ENCODE data around the gene RMDN2. TPM values are rescaled to one million over a fixed set of nuclear protein-coding genes. Genes with fewer than 3 reads are reported as not detected.

Gene RMDN2
- total and polyA plus RNA-seq, 10 of the 15 experiments (the other 5 are each of a cell fraction or from before 2014, with no cell fraction given): 2.6 to 12.4 (median 9.2) TPM

DNA sequence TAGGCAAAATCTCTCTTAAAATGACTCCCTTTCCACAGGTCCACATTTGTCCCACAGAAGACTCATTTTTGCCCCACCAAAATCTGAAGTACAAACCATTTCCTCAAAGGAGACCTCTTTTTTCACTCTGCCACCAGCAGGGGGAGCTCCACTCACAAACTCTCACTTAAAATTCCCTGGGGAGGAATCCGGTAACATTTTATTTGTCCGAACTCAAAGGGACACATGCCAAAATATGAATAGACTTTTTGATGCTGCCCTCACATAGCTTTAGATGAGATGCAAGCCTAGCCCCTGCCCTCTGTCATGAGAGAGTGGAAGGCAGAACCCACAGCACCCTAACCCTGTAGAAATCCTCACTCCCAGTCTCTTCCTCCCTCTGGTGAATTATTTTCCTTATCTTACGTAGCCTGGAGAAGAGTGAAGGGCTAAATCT, 57.1 kb downstream of the RMDN2 start (continued):
- TF ChIP-seq POU2F2 (IDR thresholded peaks at IDR 0.05; ENCODE audit: borderline replicate concordance, low read depth, low read length) (0 out of 3 replicates have a peak, but pooled peaks have one; percentile 19), POLR2AphosphoS5 (IDR thresholded peaks at IDR 0.05; ENCODE audit: low read length) (no peak), PAX5 (IDR thresholded peaks at IDR 0.05; ENCODE audit: borderline replicate concordance, low read depth, low read length) (no peak), RELB (IDR thresholded peaks at IDR 0.05; ENCODE audit: low read depth) (0 out of 2 replicates have a peak, but pooled peaks have one; percentile 17), SPI1 (IDR thresholded peaks at IDR 0.05; ENCODE audit: borderline replicate concordance, insufficient read depth, low read depth, low read length) (peak; percentile 49; the same call in 1 of the 2 replicates), SREBF2 (IDR thresholded peaks at IDR 0.05; ENCODE audit: low read length) (no peak), NR2C1 (IDR thresholded peaks at IDR 0.05) (no peak), TAF1 (IDR thresholded peaks at IDR 0.05; ENCODE audit: borderline replicate concordance, low read depth, low read length) (no peak), CBX3 (IDR thresholded peaks at IDR 0.05; ENCODE audit: borderline replicate concordance, low read depth) (no peak), MEF2A (IDR thresholded peaks at IDR 0.05; ENCODE audit: insufficient read depth, low read depth, low read length) (peak; percentile 8; the same call in 1 of the 2 replicates), ZBTB11 (CRISPR knock-in tag; IDR thresholded peaks at IDR 0.05) (no peak)
- TF ChIP-seq, protein P1, sequence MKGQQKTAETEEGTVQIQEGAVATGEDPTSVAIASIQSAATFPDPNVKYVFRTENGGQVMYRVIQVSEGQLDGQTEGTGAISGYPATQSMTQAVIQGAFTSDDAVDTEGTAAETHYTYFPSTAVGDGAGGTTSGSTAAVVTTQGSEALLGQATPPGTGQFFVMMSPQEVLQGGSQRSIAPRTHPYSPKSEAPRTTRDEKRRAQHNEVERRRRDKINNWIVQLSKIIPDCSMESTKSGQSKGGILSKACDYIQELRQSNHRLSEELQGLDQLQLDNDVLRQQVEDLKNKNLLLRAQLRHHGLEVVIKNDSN (IDR thresholded peaks at IDR 0.05; ENCODE audit: borderline replicate concordance, extremely low read length, insufficient read depth, low read depth, low read length): no peak
- TF ChIP-seq, protein P2, sequence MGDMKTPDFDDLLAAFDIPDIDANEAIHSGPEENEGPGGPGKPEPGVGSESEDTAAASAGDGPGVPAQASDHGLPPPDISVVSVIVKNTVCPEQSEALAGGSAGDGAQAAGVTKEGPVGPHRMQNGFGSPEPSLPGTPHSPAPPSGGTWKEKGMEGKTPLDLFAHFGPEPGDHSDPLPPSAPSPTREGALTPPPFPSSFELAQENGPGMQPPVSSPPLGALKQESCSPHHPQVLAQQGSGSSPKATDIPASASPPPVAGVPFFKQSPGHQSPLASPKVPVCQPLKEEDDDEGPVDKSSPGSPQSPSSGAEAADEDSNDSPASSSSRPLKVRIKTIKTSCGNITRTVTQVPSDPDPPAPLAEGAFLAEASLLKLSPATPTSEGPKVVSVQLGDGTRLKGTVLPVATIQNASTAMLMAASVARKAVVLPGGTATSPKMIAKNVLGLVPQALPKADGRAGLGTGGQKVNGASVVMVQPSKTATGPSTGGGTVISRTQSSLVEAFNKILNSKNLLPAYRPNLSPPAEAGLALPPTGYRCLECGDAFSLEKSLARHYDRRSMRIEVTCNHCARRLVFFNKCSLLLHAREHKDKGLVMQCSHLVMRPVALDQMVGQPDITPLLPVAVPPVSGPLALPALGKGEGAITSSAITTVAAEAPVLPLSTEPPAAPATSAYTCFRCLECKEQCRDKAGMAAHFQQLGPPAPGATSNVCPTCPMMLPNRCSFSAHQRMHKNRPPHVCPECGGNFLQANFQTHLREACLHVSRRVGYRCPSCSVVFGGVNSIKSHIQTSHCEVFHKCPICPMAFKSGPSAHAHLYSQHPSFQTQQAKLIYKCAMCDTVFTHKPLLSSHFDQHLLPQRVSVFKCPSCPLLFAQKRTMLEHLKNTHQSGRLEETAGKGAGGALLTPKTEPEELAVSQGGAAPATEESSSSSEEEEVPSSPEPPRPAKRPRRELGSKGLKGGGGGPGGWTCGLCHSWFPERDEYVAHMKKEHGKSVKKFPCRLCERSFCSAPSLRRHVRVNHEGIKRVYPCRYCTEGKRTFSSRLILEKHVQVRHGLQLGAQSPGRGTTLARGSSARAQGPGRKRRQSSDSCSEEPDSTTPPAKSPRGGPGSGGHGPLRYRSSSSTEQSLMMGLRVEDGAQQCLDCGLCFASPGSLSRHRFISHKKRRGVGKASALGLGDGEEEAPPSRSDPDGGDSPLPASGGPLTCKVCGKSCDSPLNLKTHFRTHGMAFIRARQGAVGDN (IDR thresholded peaks at IDR 0.05): no peak
